GM12892 (cell line): Measurements from ENCODE around the gene TPRG1.
A peak's percentile ranks its signal among the peaks of the same experiment; 100 is the strongest.

ENCODE experiments used
- DNase-seq: peaks from one replicate; pipeline ENCODE4 v3.0.0; 2011; ENCODE audit not compliant: insufficient read length
- FAIRE-seq: peaks from 2 replicates; lab custom pipeline; 2011; peaks lifted over from hg19 to GRCh38; lab: Jason Lieb, UNC
- POLR2A ChIP-seq: IDR thresholded peaks from 2 replicates; pipeline ENCODE4 v1.6.1; 2011; ENCODE audit warnings: low read depth, low read length, control low read depth
- POLR2AphosphoS5 ChIP-seq: IDR thresholded peaks from 2 replicates; pipeline ENCODE4 v1.6.1; 2011; ENCODE audit warnings: low read depth, low read length, control low read depth
- TAF1 ChIP-seq: IDR thresholded peaks from 2 replicates; pipeline ENCODE4 v1.6.1; 2011; ENCODE audit warnings: low read depth, mild to moderate bottlenecking, control low read depth, low read length, borderline replicate concordance

Gene TPRG1

GRCh38 chr3:189288348-189289235 lies 116.8 kb downstream of the TPRG1 start:
- TF ChIP-seq TAF1 (no peak), POLR2AphosphoS5 (no peak), POLR2A (no peak; the same call in 1 of the 2 replicates)
- FAIRE-seq: peak; percentile 97
- no peak for DNase-seq

GRCh38 chr3:189289251-189289650 lies 117.5 kb downstream of the TPRG1 start:
- no peak for FAIRE-seq
- no peak for TF ChIP-seq TAF1
- TF ChIP-seq POLR2A: no peak
- TF ChIP-seq POLR2AphosphoS5: no peak
- no peak for DNase-seq

GRCh38 chr3:189292667-189293484 lies 121.1 kb downstream of the TPRG1 start:
- DNase-seq (no peak), FAIRE-seq (no peak)
- no peak for TF ChIP-seq POLR2AphosphoS5
- TF ChIP-seq POLR2A: no peak
- no peak for TF ChIP-seq TAF1

GRCh38 chr3:189294649-189295048 lies 122.9 kb downstream of the TPRG1 start:
- DNase-seq (no peak), FAIRE-seq (no peak)
- no peak for TF ChIP-seq POLR2A

- DNase-seq (no peak), FAIRE-seq (no peak)
- TF ChIP-seq POLR2AphosphoS5 (no peak), POLR2A (no peak), TAF1 (no peak)
These were observed 123.3 kb downstream of the TPRG1 start for GRCh38 chr3:189295089-189295488.

GRCh38 chr3:189297932-189298331 lies 126.2 kb downstream of the TPRG1 start:
- DNase-seq (no peak), FAIRE-seq (no peak)
- TF ChIP-seq TAF1 (no peak), POLR2AphosphoS5 (no peak), POLR2A (no peak)

- peak; percentile 24 for FAIRE-seq
- TF ChIP-seq POLR2AphosphoS5 (no peak), POLR2A (no peak), TAF1 (no peak)
- DNase-seq: no peak
These were observed 127.0 kb downstream of the TPRG1 start for GRCh38 chr3:189298469-189299375.

GRCh38 chr3:189300345-189300744 lies 128.6 kb downstream of the TPRG1 start:
- FAIRE-seq: peak; percentile 67
- no peak for DNase-seq

GRCh38 chr3:189301479-189301878 lies 129.7 kb downstream of the TPRG1 start:
- no peak for DNase-seq
- no peak for FAIRE-seq
- no peak for TF ChIP-seq POLR2AphosphoS5

More at GRCh38 chr3:189300345-189300744, 128.6 kb downstream of the TPRG1 start:
- TF ChIP-seq POLR2A (no peak), TAF1 (no peak), POLR2AphosphoS5 (no peak)

- DNase-seq (no peak), FAIRE-seq (peak; percentile 40)
- no peak for TF ChIP-seq POLR2AphosphoS5
- no peak for TF ChIP-seq POLR2A
- no peak for TF ChIP-seq TAF1
These were observed 131.8 kb downstream of the TPRG1 start for GRCh38 chr3:189303584-189303983.
